Muscle layer of colon (tissue), 2 donors: Measurements from ENCODE around the gene IRAK1BP1.

Source experiments
- H3K27ac ChIP-seq: one replicate; pipeline ENCODE4 v1.7.0; 2013; ENCODE audit warnings: low read depth, mild to moderate bottlenecking, low read length, moderate library complexity
- H3K27me3 ChIP-seq, 2 donors: one replicate each; pipeline ENCODE4 v1.7.0; 2013; ENCODE audit warnings: low read length in 2 of 2, mild to moderate bottlenecking in 2 of 2; ENCODE audit not compliant: insufficient read depth in 2 of 2, control insufficient read depth in 1 of 2
- H3K36me3 ChIP-seq: one replicate; pipeline ENCODE4 v1.7.0; 2013; ENCODE audit warnings: mild to moderate bottlenecking, low read length; ENCODE audit not compliant: insufficient read depth
- H3K4me1 ChIP-seq: one replicate; pipeline ENCODE4 v1.7.0; 2013; ENCODE audit warnings: mild to moderate bottlenecking, low read length; ENCODE audit not compliant: insufficient read depth
- H3K4me3 ChIP-seq, 2 donors: one replicate each; pipeline ENCODE4 v1.7.0; 2013; ENCODE audit warnings: low read length in 2 of 2, low read depth in 1 of 2, mild to moderate bottlenecking in 1 of 2, moderate library complexity in 1 of 2
- H3K9ac ChIP-seq: one replicate; pipeline ENCODE4 v1.7.0; 2013; ENCODE audit warnings: low read length
- H3K9me3 ChIP-seq: one replicate; pipeline ENCODE4 v1.7.0; 2013; ENCODE audit warnings: mild to moderate bottlenecking, low read length
- donor health status: abdominal sarcoma.
- donor health status: Adenocarcinoma of cecum.

Gene IRAK1BP1

GRCh38 chr6:78867370-78868040, at the start of gene IRAK1BP1:
Gene IRAK1BP1 (plus strand): TSS chr6:78867551. CDS start chr6:78867577, 26 bp downstream.
- Histone ChIP-seq H3K27me3 (no peaks in the 10 kb centered on the region), H3K27ac (no peak within 1 kb of the TSS), H3K4me1 (peaks cover 5% of the 10 kb centered on the region), H3K36me3 (no peaks in the 10 kb centered on the region), H3K9me3 (no peaks in the 10 kb centered on the region), H3K9ac (peak within 1 kb of the TSS; percentile 44), H3K4me3 (peak within 1 kb of the TSS; percentile 84 to 96)

DNA sequence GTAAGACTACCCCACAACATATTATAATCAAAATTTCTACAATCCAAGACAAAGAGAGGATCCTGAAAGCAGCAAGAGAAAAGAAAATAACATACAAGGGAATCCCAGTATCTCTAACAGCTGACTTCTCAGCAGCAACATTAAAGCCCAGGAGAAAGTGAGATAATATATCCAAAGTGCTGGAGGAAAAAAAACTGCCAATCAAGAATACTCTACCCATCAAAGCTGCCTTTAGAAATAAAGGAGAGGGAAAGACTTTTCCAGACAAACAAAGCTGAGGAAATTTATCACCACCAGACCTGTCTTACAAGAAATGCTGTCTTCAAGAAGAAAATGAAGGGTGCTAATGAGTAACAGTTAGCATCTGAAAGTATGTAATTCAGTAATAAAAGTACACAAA, 43.3 kb upstream of the IRAK1BP1 start:
- Histone ChIP-seq H3K36me3 (no peaks in the 10 kb centered on the region), H3K27me3 (no peaks in the 10 kb centered on the region), H3K27ac (no peak overlapping the region), H3K4me3 (no peak overlapping the region), H3K4me1 (no peaks in the 10 kb centered on the region), H3K9me3 (peaks cover 7% of the 10 kb centered on the region), H3K9ac (no peak overlapping the region)

- no peaks in the 10 kb centered on the region for H3K9me3 ChIP-seq
- no peak overlapping the region for H3K4me3 ChIP-seq
- H3K9ac ChIP-seq = no peak overlapping the region
- no peak overlapping the region for H3K27ac ChIP-seq
- H3K4me1 ChIP-seq = no peaks in the 10 kb centered on the region
- H3K36me3 ChIP-seq = no peaks in the 10 kb centered on the region
- no peaks in the 10 kb centered on the region for H3K27me3 ChIP-seq
Observed at GRCh38 chr6:78829407-78829806, 37.9 kb upstream of the IRAK1BP1 start.

DNA sequence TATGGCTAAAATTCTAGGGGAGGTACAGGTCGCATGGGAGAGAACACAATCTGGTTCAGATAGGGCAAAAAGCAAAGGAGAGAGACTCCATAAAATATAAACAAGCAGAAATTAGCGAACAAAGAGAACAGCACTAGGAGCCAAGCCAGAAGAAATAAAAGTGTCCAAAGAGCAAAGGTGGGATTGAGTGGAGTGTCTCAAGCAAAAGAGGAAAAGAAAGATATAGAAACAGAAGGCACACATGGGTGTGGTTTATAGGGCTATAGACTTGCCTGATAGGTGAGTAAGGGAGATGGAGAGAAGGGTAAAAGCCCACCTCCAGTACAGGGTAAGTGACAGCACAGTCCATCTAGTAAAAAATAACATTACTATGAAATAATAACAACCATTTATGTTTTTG, 36.5 kb upstream of the IRAK1BP1 start:
- H3K4me3 ChIP-seq = no peak overlapping the region
- H3K27me3 ChIP-seq = no peaks in the 10 kb centered on the region
- H3K9ac ChIP-seq = no peak overlapping the region
- no peaks in the 10 kb centered on the region for H3K4me1 ChIP-seq
- no peak overlapping the region for H3K27ac ChIP-seq
- no peaks in the 10 kb centered on the region for H3K9me3 ChIP-seq
- H3K36me3 ChIP-seq = no peaks in the 10 kb centered on the region

DNA sequence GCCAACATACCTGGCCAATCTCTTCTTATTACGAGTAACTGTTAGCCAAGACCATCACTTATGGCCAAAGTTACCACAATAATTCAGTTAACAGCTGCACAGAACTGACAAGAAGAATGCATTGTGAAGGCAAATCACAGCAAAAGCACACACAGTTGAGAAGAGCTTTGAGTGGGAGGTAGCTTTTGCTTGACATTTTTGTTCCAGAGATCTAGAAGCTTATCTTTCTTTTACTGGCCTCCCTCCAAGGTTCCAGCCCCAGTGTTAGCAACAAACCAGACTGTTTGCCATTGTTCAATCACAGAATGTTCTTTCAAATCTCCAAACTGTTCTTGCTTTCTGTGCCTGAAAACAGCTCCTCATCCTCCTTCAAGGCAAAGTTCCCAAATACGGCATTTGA, 35.9 kb upstream of the IRAK1BP1 start:
- no peaks in the 10 kb centered on the region for H3K36me3 ChIP-seq
- no peaks in the 10 kb centered on the region for H3K9me3 ChIP-seq
- H3K27me3 ChIP-seq = no peaks in the 10 kb centered on the region
- H3K9ac ChIP-seq = no peak overlapping the region
- H3K4me3 ChIP-seq = no peak overlapping the region
- H3K4me1 ChIP-seq = no peaks in the 10 kb centered on the region
- H3K27ac ChIP-seq = no peak overlapping the region

DNA sequence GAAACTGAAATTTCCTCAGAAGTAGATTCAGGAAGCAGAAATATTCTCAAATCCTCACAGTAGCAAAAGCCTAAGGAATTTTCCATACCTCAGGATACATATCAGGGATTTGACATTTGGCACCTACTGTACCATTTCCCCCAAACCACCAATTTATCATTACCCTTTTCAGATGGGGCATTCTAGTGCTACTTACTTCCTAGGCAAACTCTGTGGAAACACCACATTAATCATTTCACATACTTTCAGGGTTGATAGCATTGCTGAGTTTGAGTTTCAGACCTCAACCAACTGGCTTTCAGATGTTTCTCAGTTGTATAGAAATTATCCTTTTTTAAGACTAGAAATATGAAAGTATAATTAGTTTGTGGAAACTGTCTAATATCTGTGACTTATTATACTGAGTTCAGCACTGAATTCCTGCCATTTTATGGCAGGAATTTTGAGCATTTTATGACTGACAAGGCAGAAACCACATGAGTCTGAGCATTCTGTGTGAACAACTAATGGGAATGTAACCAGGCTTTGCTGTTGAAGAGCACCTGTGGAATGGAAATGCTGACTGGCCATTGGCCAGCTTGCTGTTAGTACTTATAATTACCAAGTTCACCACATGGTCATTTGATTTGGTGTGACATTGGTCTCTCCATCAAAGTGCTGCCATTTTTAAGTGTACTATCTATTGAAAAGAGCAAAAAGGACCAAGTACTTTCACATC, 35.1 kb upstream of the IRAK1BP1 start:
- no peaks in the 10 kb centered on the region for H3K27me3 ChIP-seq

DNA sequence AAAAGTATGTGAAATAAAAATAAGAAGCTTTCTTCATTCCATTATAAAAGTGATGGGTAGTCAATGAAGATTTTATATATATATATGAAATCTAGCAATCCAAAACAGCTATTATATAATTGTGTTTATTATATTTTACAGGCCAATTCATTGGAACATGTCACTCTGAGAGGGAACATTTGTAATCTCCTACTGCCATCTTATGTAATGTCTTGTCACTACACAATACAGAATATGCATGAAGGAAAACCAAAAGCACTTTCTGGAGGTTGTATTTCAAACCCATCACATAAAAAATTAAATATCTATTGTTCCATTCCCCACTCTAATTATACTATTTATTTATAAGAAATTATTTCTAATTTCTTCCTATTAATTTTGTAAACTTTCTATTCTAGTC, 31.5 kb upstream of the IRAK1BP1 start:
- H3K4me1 ChIP-seq = no peaks in the 10 kb centered on the region
- H3K4me3 ChIP-seq = no peak overlapping the region
- H3K36me3 ChIP-seq = no peaks in the 10 kb centered on the region
- H3K27me3 ChIP-seq = no peaks in the 10 kb centered on the region
- no peak overlapping the region for H3K9ac ChIP-seq
- no peaks in the 10 kb centered on the region for H3K9me3 ChIP-seq
- no peak overlapping the region for H3K27ac ChIP-seq

More for the DNA sequence above, 35.1 kb upstream of the IRAK1BP1 start:
- no peak overlapping the region for H3K27ac ChIP-seq
- no peak overlapping the region for H3K4me3 ChIP-seq
- H3K9ac ChIP-seq = no peak overlapping the region
- no peaks in the 10 kb centered on the region for H3K4me1 ChIP-seq
- no peaks in the 10 kb centered on the region for H3K9me3 ChIP-seq
- H3K36me3 ChIP-seq = no peaks in the 10 kb centered on the region

DNA sequence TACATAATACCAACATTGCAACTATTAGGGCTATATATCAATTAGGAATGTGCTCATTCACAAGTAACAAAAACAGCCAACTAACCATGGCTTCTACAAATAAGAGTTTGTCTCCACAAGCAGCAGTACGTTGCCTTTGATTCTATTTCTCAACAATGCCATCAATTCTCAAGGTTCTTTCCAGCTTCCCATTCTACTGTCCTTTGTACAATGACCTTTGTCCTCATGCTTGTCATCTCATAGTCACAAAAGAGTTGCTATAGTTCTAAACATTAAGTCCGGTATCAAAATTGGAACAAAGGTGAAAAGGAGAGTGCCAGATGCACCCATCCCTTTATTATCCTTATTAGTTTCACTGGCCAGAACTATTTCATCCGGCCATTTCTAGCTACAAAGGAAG, 30.8 kb upstream of the IRAK1BP1 start:
- no peak overlapping the region for H3K4me3 ChIP-seq
- H3K9ac ChIP-seq = no peak overlapping the region
- H3K9me3 ChIP-seq = no peaks in the 10 kb centered on the region
- H3K27me3 ChIP-seq = no peaks in the 10 kb centered on the region
- H3K36me3 ChIP-seq = no peaks in the 10 kb centered on the region
- H3K4me1 ChIP-seq = no peaks in the 10 kb centered on the region
- no peak overlapping the region for H3K27ac ChIP-seq

DNA sequence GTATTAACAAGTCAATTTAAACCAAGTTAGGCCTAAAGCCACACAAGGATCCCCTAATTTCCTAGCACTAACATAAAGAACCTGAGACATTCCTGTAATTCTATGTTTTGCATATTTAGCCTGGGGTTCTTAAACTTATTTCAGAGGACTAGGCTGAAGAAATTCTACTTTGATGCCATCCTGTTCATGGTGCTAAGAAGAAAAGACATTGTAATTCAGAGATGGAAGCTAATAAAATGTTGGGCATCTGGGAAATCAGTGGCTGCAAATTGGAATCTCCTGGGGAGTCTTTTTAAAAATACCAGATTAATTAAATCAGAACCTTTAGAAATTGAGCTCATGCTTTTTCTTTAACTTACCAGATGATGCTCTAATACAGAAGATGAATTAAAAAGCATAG, 26.2 kb upstream of the IRAK1BP1 start:
- no peak overlapping the region for H3K27ac ChIP-seq
- no peak overlapping the region for H3K4me3 ChIP-seq
- H3K36me3 ChIP-seq = no peaks in the 10 kb centered on the region
- H3K9me3 ChIP-seq = no peaks in the 10 kb centered on the region
- no peak overlapping the region for H3K9ac ChIP-seq
- no peaks in the 10 kb centered on the region for H3K4me1 ChIP-seq
- no peaks in the 10 kb centered on the region for H3K27me3 ChIP-seq

DNA sequence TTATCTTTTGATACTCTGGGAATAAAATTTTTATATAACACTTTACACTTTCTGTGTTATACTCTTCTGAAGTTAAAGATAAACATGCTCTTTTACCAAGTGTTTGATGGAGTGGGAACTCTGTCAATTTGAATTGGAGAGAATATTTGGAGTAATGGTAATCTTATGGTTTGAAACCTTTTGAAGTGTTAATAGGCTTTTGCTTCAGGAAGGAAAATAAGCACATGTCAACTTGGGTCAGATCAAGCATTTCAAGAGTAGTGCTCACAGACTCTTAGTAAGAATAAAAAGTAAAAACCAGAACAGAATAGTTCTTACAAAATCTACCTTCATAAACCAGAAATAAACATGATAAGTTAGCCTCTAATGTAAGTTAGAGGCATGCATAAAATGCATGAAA, 24.4 kb upstream of the IRAK1BP1 start:
- H3K4me3 ChIP-seq = no peak overlapping the region
- no peak overlapping the region for H3K9ac ChIP-seq

GRCh38 chr6:78844899-78845298, 22.5 kb upstream of the IRAK1BP1 start:
- no peak overlapping the region for H3K9ac ChIP-seq
- H3K36me3 ChIP-seq = no peaks in the 10 kb centered on the region
- H3K27me3 ChIP-seq = no peaks in the 10 kb centered on the region
- no peak overlapping the region for H3K27ac ChIP-seq
- no peak overlapping the region for H3K4me3 ChIP-seq
- no peaks in the 10 kb centered on the region for H3K4me1 ChIP-seq
- no peaks in the 10 kb centered on the region for H3K9me3 ChIP-seq

More for the DNA sequence above, 24.4 kb upstream of the IRAK1BP1 start:
- Histone ChIP-seq H3K9me3 (no peaks in the 10 kb centered on the region), H3K27me3 (no peaks in the 10 kb centered on the region), H3K27ac (no peak overlapping the region), H3K36me3 (no peaks in the 10 kb centered on the region), H3K4me1 (no peaks in the 10 kb centered on the region)

GRCh38 chr6:78845567-78845966, 21.8 kb upstream of the IRAK1BP1 start:
- Histone ChIP-seq H3K4me1 (no peaks in the 10 kb centered on the region), H3K27ac (no peak overlapping the region), H3K36me3 (no peaks in the 10 kb centered on the region), H3K4me3 (no peak overlapping the region), H3K27me3 (no peaks in the 10 kb centered on the region), H3K9ac (no peak overlapping the region), H3K9me3 (no peaks in the 10 kb centered on the region)
